Keratinocyte (primary cell): ENCODE measurements around the gene ERICH4.
"Not testable (repeated sequence)": the region's sequence is repeated elsewhere in the genome, so short reads cannot be mapped to it uniquely, and the experiment has no call there.

Source experiments
- EZH2 ChIP-seq: IDR thresholded peaks from one replicate; pipeline ENCODE4 v1.6.1; 2012; ENCODE audit warnings: inconsistent platforms, mild to moderate bottlenecking, low read length, moderate library complexity
- TF ChIP-seq, protein P1 (sequence below), 3 experiments: IDR thresholded peaks in 1 of 3; conservative IDR thresholded peaks in 1 of 3; optimal IDR thresholded peaks in 1 of 3; 2 replicates in 2 of 3; 3 replicates in 1 of 3; pipeline versions ENCODE3 to v1.5.1; 2011; ENCODE audit warnings: low read length in 3 of 3, mild to moderate bottlenecking in 3 of 3, moderate library complexity in 2 of 3, control low read depth in 1 of 3, inconsistent platforms in 1 of 3; ENCODE audit not compliant: insufficient read depth in 2 of 3; ENCODE audit errors: extremely low read depth in 1 of 3

DNA sequence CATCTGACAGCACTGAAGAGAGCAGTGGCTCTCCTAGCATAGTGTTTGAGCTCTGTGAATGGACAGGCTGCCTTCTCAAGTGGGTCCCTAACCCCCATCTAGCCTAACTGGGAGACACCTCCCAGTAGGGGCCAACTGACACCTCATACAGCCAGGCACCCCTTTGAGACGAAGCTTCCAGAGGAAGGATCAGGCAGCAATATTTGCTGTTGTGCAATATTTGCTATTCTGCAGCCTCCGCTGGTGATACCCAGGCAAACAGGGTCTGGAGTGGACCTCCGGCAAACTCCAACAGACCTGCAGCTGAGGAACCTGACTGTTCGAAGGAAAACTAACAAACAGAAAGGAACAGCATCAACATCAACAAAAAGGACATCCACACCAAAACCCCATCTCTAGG is 44.0 kb downstream of the ERICH4 start:
- not testable (repeated sequence) for TF ChIP-seq EZH2
- TF ChIP-seq, protein P1, sequence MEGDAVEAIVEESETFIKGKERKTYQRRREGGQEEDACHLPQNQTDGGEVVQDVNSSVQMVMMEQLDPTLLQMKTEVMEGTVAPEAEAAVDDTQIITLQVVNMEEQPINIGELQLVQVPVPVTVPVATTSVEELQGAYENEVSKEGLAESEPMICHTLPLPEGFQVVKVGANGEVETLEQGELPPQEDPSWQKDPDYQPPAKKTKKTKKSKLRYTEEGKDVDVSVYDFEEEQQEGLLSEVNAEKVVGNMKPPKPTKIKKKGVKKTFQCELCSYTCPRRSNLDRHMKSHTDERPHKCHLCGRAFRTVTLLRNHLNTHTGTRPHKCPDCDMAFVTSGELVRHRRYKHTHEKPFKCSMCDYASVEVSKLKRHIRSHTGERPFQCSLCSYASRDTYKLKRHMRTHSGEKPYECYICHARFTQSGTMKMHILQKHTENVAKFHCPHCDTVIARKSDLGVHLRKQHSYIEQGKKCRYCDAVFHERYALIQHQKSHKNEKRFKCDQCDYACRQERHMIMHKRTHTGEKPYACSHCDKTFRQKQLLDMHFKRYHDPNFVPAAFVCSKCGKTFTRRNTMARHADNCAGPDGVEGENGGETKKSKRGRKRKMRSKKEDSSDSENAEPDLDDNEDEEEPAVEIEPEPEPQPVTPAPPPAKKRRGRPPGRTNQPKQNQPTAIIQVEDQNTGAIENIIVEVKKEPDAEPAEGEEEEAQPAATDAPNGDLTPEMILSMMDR (optimal IDR thresholded peaks at IDR 0.05 in 1 of 3, IDR thresholded peaks at IDR 0.05 in 1 of 3, conservative IDR thresholded peaks at IDR 0.05 in 1 of 3; ENCODE audit: extremely low read depth in 1 of 3, insufficient read depth in 2 of 3, low read length in 3 of 3): not testable (repeated sequence)
